Choroid plexus epithelial cell (primary cell): ENCODE results near the gene ALK.
"Not testable (repeated sequence)": the region's sequence is repeated elsewhere in the genome, so short reads cannot be mapped to it uniquely, and the experiment has no call there.

Source experiments
- DNase-seq: peaks from one replicate; pipeline ENCODE4 v3.0.0-alpha.2; 2010; ENCODE audit warnings: low read depth
- H3K4me3 ChIP-seq: 2 replicates; pipeline ENCODE4 v1.5.1; 2011; ENCODE audit warnings: low read depth, mild to moderate bottlenecking, control low read depth, low read length, moderate library complexity
- TF ChIP-seq, protein P1 (sequence below): conservative IDR thresholded peaks from 2 replicates; pipeline ENCODE4 v1.5.1; 2011; ENCODE audit warnings: low read depth, mild to moderate bottlenecking, control low read depth, inconsistent platforms, low read length, moderate library complexity

Gene ALK

DNA sequence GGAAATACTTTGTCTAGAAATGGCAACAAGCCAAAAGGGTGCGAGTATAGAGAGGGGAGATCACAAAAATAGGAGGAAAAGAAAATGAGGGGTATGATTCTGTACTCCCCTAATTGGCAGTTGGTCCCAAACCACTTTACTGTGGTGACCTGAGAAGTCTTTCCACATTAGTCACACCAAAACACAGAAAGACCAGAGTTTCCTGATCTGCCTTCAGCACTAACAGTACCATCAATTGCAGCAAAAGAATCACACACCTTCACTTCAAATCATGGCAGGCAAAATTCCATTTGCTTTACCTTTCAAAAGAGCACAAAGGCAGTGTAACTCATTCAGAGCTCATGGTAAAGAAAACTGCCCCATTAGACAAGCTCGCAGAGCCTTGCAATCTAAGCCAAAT is 86.8 kb downstream of the ALK start:
- TF ChIP-seq, protein P1, sequence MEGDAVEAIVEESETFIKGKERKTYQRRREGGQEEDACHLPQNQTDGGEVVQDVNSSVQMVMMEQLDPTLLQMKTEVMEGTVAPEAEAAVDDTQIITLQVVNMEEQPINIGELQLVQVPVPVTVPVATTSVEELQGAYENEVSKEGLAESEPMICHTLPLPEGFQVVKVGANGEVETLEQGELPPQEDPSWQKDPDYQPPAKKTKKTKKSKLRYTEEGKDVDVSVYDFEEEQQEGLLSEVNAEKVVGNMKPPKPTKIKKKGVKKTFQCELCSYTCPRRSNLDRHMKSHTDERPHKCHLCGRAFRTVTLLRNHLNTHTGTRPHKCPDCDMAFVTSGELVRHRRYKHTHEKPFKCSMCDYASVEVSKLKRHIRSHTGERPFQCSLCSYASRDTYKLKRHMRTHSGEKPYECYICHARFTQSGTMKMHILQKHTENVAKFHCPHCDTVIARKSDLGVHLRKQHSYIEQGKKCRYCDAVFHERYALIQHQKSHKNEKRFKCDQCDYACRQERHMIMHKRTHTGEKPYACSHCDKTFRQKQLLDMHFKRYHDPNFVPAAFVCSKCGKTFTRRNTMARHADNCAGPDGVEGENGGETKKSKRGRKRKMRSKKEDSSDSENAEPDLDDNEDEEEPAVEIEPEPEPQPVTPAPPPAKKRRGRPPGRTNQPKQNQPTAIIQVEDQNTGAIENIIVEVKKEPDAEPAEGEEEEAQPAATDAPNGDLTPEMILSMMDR = no peak
- DNase-seq = peak; percentile 26
- no peak overlapping the region for H3K4me3 ChIP-seq

DNA sequence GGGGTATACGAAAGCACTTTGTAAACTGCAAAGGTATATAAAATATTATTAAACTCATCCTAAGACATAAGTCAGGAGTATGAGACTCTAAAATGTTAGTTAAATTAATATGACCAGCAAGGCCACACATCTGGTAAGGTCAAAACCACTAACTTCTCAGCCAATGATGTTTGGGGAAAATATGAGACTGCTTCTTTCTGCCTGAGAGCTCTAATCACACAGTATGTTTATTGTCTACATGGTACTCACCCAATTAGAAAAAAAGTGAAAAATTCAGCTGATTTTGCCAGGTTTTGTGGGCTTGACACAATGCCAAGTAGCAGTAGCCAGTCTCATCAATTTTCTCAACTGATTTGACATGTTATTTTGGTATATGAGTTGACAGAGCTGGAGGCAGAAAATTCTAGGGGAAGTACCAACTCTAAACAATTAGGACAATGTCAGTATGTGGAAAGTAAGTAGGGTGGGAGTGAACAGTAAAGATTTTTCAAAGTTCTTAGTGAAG is 87.3 kb downstream of the ALK start:
- DNase-seq = no peak
- H3K4me3 ChIP-seq = no peak overlapping the region
- TF ChIP-seq, protein P1 = no peak

DNA sequence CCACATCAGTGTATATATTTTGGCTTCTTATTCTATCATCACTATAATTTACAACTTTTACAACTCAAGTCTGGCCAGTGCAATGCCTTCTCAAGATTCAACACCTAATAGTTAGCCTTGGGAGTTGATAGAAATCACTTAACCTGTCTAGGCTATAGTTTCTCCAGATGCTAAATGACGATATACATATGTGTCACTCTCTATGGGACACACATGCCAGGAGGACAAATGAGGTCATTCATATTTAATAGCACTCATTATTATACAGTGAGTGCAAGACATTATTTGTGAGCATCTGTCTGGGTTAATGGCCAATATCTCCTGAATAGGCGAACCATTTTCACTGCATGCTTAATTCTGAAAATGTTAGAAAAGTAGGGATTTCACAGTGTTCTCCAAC is 89.8 kb downstream of the ALK start:
- DNase-seq = no peak
- H3K4me3 ChIP-seq = no peak overlapping the region
- TF ChIP-seq, protein P1 = no peak

DNA sequence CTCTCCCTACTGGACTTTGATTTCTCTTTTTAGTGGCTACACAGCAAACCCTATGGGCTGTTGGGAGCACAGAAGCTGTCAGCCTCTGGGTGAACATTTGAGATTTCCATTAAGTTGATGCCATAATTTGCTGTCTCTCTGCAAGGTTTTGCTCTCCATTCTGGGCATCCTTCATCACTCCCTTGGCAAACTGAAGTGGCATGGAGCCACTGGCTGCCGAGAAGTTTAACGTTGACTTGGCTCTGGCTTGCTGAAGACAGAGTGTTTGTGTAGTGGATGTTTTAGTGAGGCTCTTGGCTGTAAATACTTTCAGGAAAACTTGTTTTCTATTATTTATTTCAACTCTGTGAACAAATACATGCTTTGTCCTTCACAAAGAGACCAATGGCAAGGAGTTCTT is 91.5 kb downstream of the ALK start:
- DNase-seq = no peak
- TF ChIP-seq, protein P1 = no peak
- no peak overlapping the region for H3K4me3 ChIP-seq

DNA sequence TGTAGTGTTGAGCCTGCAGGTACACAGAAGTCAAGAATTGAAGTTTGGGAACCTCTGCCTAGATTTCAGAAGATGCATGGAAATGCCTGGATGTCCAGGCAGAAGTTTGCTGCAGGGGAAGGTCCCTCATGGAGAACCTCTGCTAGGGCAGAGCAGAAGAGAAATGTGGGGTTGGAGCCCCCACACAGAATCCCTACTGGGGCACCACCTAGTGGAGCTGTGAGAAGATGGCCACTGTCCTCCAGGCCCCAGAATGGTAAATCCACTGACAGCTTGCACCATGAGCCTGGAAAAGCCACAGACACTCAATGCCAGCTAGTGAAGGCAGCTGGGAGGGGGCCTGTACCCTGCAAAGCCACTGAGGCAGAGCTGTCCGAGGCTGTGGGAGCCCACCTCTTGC is 97.2 kb downstream of the ALK start:
- DNase-seq, H3K4me3 ChIP-seq: not testable (repeated sequence)
- TF ChIP-seq, protein P1 = peak; percentile 43

DNA sequence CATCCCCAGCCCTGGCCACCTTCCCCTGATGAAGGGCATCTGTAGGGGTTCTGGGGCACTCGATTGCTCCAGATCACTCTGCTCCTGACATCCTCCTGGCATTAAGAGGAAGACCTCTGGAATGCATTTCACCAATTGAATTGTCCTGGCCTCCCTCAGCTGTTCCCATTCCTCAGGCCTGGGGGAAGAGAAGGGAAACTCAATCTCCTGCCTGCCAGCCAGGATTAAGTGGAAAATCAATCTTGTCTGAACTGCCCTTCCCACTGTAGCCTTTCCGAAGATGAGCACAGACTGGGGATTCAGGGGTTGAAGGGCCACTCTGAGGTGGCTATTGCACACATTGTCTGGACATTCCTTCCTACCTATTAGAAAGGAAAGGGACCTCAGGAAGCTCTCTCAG is 99.8 kb downstream of the ALK start:
- no peak overlapping the region for H3K4me3 ChIP-seq
- TF ChIP-seq, protein P1 = no peak
- no peak for DNase-seq

DNA sequence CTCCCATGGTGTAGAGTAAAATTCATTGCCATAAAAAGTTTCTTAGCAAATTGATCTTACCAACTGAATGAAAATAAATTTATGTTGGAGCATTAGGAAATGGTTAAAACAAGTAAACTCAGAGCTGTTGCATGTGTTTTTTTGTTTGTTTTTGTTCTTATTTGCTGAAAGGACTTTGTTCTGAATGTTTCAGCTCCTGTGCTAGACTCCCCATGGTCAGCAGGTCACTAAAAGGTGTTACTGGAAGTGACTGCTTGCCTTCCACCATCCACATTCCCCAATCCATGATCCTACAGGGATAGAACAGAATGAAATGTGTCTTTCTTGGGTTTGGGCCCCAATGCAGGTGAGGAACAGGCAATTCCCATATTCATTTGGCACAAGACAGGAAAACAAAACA is 101.8 kb downstream of the ALK start:
- no peak overlapping the region for H3K4me3 ChIP-seq
- TF ChIP-seq, protein P1 = no peak
- DNase-seq = no peak
